ENCODE data around the gene TNP2.

The TNP2 gene

DNA sequence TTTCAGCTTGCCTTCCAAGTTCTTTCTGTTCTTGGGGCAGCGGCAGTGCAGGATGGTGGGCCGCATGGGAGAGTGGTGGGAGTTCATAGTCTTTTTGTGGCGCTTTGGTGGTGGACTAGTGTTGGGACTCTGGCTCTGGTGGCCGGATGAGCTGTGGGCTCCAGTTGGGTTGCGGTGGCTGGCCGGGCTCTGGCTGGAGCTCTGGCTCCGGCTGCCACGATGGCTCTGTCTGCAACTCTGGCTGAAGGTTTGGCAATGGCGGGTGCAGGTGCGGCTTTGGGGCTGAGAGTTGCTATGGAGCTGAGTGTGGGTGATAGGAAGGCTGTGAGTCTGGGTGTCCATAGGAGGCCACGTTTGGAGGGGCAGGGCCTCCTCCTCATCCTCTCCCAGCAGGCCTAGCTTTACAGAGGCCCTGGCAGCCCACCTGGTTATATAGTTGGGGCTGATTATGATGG, at the start of gene TNP2:
TSS of gene TNP2 (minus strand) at position 405 of the 455 bp plus-strand sequence. CDS start at position 342, 63 bp downstream.
- no peak within 1 kb of the TSS for H3K27ac Mint-ChIP-seq
- no peak for DNase-seq (ENCODE audit: low spot score in 2 of 2)

DNA sequence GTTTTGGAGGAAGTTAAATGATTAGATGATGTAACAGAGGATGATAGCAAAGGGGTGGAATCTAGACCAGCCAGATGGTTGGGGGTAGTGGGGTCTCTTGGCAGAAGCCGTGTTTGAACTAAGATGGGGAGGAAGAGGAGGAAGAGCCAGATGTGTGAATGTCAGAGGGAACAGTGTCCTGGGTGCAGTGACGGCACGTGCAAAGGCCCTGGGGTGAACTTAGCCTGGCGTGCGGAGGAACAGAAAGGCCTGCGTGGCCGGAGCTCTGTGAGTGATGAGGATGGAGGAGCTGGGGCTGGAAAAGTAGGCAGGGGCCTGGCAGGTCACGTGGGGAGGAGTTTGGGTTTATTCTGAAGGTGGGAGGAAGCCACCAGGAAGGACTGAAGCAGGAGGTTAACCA, 49.7 kb upstream of the TNP2 start:
- Mint-ChIP-seq H3K4me3 (no peak overlapping the region), H3K9me3 (no peaks in the 10 kb centered on the region), H3K4me1 (peaks cover 7% of the 10 kb centered on the region), H3K36me3 (no peaks in the 10 kb centered on the region), H3K27ac (peak overlapping the region; percentile 6)
- no peak for ATAC-seq
- no peak for DNase-seq (ENCODE audit: low spot score in 2 of 2)

More for the DNA sequence above, at the start of gene TNP2:
- no peak within 1 kb of the TSS for H3K4me3 Mint-ChIP-seq
- ATAC-seq, result no peak
- no peaks in the 10 kb centered on the region for H3K36me3 Mint-ChIP-seq
- no peaks in the 10 kb centered on the region for H3K9me3 Mint-ChIP-seq
- peaks cover 8% of the 10 kb centered on the region for H3K4me1 Mint-ChIP-seq

DNA sequence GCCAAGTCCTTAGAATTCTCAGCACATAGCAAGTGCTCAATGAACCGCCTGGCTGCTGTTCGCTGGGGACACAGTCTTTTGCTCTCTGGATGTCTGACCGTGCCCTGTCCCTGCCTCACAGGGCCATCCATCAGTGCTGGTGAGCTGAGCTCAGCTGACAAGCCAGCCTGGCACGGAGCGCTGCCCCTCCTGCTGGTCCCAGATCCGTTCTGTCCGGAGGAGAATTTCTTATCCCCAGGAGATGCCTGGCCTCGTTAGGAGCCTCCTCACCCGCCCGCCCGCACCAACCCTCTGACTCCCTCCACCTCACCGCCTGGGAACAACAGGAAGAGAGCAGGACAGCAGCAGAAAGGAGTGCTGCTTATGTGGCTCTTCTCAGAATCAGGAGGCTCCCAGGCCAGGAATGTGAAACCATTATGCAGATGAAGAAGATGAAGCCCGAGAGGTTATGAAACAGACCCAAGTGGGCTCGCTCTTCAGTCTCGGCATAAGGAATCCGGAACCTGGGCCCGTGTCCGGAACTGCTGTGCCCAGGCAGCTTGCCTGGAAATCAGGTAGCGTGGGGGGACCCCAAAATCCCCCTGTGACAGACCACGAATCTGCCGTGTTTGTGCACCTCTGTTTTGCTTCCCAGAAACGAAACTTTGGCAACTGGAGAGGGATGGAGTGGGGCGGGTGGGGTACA, 47.3 kb upstream of the TNP2 start:
- peaks cover 21% of the 10 kb centered on the region for H3K4me1 Mint-ChIP-seq
- ATAC-seq (no peak), DNase-seq (ENCODE audit: low spot score in 2 of 2) (no peak)
- H3K36me3 Mint-ChIP-seq, result peaks cover 4% of the 10 kb centered on the region
- H3K4me3 Mint-ChIP-seq, result no peak overlapping the region
- no peak overlapping the region for H3K27ac Mint-ChIP-seq
- no peaks in the 10 kb centered on the region for H3K9me3 Mint-ChIP-seq

DNA sequence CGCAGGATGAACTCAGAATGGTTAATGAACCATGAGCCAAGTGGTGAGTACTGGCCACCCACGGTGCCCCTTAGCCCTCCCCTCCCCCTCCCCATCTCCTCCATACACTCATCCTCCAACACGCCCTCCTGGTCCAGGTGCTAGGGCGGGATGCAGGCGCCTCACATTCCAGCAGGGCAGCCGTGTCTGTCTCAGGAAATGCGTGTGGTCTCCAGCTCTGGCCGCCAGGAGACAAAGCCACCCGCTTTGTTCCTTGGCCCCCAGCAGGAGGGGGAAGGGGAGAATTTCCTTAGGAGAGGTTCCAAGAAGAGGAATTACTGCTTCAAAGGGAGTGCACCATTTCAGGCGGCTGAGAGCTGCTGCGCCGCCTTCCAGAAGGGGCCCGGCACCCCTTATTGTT, 46.4 kb upstream of the TNP2 start:
- H3K4me1 Mint-ChIP-seq, result peaks cover 31% of the 10 kb centered on the region
- no peak overlapping the region for H3K27ac Mint-ChIP-seq
- DNase-seq (ENCODE audit: low spot score in 2 of 2), result no peak
- peaks cover 10% of the 10 kb centered on the region for H3K36me3 Mint-ChIP-seq
- no peak overlapping the region for H3K4me3 Mint-ChIP-seq
- H3K9me3 Mint-ChIP-seq, result no peaks in the 10 kb centered on the region
- no peak for ATAC-seq

DNA sequence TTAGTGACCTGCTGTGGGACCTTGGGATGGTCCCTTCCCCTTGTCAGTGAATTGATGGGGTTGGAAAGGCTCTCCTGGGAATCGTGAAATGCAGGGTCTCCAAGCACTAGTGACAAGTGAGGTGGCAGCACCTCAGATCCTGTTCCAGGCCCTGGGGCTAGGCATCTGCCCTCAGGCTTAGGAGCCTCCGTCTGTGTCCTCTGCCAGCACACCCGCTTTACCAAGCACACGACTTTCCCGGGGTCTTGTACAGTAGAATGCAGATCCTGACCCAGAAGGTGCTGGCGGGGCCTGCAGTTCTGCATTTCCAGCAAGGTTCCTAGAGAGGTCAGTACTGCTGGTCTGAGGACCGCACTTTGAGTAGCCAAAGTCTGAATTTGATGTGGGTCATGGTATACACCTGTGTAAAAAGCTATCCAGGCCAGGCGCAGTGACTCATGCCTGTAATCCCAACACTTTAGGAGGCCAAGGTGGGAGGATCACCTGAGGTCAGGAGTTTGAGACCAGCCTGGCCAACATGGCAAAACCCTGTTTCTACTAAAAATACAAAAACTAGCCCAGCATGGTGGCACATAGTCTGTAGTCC, 45.3 kb upstream of the TNP2 start:
- peaks cover 34% of the 10 kb centered on the region for H3K4me1 Mint-ChIP-seq
- H3K36me3 Mint-ChIP-seq, result peaks cover 10% of the 10 kb centered on the region
- DNase-seq (ENCODE audit: low spot score in 2 of 2) (no peak), ATAC-seq (no peak)
- H3K9me3 Mint-ChIP-seq, result no peaks in the 10 kb centered on the region
- H3K4me3 Mint-ChIP-seq, result no peak overlapping the region
- no peak overlapping the region for H3K27ac Mint-ChIP-seq

DNA sequence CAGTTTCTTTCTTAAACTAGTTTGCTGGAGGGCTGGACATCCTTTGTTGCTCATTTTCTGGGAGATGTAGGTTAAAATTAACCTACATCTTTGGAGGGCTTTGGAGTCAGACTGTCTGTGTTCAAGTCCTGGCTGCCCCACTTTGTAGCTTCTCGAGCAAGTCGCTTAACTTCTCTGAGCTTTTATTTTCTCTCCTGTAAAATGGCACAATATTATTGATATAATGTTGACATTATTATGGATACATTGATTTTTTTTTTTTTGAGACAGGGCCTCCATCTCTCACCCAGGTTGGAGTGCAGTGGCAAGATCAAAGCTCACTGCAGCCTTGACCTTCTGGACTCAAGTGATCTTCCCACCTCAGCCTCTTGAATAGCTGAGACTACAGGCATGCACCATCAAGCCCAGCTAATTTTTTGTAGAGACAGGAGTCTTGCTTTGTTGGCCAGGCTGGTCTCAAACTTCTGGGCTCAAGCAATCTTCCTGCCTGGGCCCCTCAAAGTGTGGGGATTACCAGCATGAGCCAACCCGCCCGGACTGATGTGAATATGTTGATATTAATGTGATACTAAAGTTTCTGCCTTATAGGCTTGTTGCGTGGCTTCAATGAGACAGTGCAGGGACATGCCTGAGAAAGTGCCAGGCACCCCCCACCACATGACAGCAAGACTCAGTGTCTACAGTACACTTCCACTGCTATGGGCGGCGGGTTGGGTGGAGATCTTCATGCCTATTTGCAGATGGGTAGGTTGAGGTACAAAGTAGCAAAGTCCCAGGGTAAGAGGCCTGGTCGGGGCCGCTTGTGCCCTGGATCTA, 44.6 kb upstream of the TNP2 start:
- Mint-ChIP-seq H3K9me3 (no peaks in the 10 kb centered on the region), H3K4me3 (no peak overlapping the region), H3K4me1 (peaks cover 30% of the 10 kb centered on the region), H3K36me3 (peaks cover 10% of the 10 kb centered on the region), H3K27ac (no peak overlapping the region)
- ATAC-seq, result no peak
- DNase-seq (ENCODE audit: low spot score in 2 of 2), result no peak

DNA sequence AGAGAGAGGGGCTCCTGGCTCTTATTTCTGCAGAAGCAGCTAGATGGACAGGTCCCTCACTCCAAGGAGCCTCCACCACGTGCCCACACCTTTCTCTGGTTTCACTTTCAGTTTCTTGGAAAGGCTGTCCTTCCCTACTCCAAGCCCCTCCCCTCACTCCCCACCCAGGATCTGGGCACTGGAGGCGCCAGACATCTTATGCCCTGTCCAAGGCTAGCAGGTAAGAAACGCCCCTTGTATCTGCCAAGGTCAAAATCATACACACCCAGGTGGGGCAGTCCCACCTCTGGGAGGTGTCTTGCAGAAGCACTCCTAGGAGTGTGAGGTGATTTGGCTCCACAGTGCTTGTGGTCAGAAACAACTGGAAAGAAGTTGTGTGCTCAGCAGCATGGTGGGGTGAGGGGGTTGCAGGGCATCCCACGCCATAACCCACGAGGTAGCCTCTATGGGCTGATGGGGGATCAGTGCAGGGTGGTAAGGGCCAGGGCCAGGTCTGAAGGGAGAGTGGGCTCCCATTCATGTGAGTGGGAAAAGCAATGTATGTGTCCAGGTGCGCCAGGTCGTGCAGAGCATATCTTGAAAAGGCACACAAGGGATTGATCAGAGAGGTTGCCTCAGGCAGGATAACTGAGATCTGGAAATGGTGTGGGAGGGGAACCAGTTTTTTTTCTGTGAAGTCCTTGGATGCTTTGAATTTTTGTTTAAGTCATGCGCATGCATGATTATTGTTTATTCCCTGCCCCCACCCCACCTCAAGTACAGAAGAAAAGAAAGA, 43.8 kb upstream of the TNP2 start:
- ATAC-seq (no peak), DNase-seq (ENCODE audit: low spot score in 2 of 2) (no peak)
- Mint-ChIP-seq H3K4me3 (no peak overlapping the region), H3K27ac (no peak overlapping the region), H3K4me1 (peaks cover 27% of the 10 kb centered on the region), H3K9me3 (no peaks in the 10 kb centered on the region), H3K36me3 (peaks cover 10% of the 10 kb centered on the region)

DNA sequence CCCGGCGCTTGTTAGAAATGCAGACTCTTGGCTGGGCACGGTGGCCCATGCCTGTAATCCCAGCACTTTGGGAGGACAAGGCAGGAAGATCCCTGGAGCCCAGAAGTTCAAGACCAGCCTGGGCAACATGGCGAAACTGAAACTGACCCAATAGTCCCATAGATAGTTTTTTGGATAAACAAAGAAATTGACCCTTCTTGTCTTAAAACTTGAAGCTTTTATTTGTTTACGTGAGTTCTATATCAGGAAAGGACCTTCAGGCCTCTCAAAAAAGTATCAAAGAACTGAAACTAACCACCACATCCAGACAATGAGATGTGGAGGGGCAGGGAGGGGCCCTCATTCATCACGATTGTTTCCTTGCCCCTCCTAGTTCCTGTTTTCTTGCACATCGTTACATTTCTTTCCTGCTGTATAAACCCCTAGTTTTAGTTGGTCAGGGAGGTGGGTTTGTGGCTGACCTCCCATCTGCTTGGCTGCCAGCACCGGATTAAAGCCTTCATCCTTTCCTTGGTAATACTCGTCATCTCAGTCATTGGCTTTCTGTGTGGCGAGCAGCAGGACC, 42.0 kb upstream of the TNP2 start:
- Mint-ChIP-seq H3K4me3 (peak overlapping the region; percentile 8), H3K4me1 (peaks cover 34% of the 10 kb centered on the region), H3K9me3 (no peaks in the 10 kb centered on the region), H3K36me3 (peaks cover 10% of the 10 kb centered on the region), H3K27ac (peak overlapping the region; percentile 52)
- ATAC-seq, result peak; percentile 35
- peak in 1 of 2 donors; percentile 80 for DNase-seq (ENCODE audit: low spot score in 2 of 2)

DNA sequence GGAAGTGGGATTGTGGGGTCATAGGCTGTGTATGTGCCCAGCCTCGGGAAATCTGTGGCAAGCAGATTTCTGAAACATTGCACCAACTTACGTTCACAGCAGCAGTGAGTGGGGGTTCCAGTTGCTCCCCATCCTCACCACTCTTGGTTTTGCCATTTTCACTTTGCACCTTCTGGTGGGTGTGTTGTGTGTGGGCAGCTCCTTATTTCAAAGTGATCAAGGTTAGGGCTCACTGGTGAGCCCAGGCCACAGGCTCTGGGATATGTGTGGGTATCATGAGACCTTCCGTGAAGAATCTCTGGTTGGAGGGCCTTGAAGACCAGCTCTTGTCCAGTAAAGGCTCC, 41.5 kb upstream of the TNP2 start:
- DNase-seq (ENCODE audit: low spot score in 2 of 2) (no peak), ATAC-seq (no peak)
- no peak overlapping the region for H3K27ac Mint-ChIP-seq
- H3K4me1 Mint-ChIP-seq, result peaks cover 34% of the 10 kb centered on the region
- no peak overlapping the region for H3K4me3 Mint-ChIP-seq
- H3K9me3 Mint-ChIP-seq, result no peaks in the 10 kb centered on the region
- H3K36me3 Mint-ChIP-seq, result peaks cover 10% of the 10 kb centered on the region

DNA sequence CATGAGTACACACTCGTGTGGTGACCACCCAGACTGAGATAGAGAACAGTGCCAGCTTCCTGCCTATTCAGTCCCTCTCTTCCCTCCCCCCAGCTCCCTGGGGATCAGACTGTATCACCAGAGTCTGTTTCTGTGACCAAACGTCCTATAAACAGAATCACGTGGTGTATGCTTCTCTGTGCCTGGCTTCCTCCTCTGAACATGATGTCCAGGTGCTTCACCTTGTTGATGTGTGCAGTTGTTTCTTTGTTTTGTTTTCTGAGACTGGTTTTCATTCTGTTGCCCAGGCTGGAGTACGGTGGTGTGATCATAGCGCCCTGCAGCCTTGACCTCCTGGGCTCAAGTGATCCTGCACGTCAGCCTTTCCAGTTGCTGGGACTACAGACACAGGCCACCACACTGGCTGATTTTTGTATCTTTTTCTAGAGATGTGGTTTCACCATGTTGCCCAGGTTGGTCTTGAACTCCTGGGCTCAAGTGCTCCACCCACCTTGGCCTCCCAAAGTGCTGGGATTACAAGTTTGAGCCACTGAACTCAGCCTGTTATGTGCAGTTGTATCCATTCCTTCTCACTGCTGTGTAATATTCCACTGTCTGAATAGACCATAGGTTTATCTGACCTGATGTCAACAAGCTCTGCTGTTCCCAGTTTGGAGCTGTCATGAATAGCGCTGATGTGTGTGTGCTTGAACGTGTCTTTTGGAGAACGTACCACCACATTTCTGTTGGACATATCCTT, 40.9 kb upstream of the TNP2 start:
- no peak overlapping the region for H3K27ac Mint-ChIP-seq
- peaks cover 34% of the 10 kb centered on the region for H3K4me1 Mint-ChIP-seq
- H3K9me3 Mint-ChIP-seq, result no peaks in the 10 kb centered on the region
- DNase-seq (ENCODE audit: low spot score in 2 of 2) (no peak), ATAC-seq (no peak)
- H3K36me3 Mint-ChIP-seq, result peaks cover 10% of the 10 kb centered on the region
- no peak overlapping the region for H3K4me3 Mint-ChIP-seq

DNA sequence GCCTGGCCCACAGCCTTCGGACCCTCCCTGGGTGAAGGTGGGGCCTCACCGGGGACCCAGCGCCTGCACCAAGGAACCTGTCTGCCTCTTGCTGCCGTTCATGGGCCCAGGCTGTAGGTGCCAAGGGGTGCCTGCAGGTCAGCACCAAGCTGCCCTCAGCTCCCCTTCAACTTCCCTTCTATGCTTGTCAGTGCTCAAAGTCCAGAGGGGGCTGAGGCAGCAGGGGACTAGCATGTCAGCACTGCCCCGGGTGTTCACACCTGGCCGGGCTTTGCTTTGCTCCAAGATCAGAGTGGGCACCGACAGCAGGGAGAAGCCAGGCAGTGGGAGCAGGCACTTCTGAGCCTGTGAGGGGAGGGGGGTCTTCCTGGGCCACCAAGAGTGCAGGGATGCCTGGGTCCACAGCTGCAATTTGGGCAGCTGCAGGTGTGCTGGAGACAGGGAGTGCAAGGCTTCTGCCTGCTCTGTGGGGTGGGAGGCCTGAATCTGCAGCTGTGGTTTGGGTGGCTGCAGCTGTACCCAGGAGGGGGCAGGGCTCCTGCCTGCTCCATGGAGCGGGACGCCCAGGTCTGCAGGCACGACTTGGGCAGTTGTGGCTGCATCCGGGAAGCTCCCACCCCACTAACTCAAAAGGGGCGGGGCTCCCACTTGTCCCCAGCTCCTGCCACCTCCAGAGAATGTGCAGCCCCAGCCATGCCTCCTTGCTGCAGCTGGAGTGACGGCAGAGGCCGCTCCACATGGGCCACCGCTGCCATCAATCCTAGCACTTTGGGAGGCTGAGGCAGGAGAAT, 39.6 kb upstream of the TNP2 start:
- Mint-ChIP-seq H3K9me3 (no peaks in the 10 kb centered on the region), H3K4me1 (peaks cover 34% of the 10 kb centered on the region), H3K36me3 (peaks cover 10% of the 10 kb centered on the region), H3K4me3 (no peak overlapping the region), H3K27ac (no peak overlapping the region)
- no peak for DNase-seq (ENCODE audit: low spot score in 2 of 2)
- ATAC-seq, result no peak

DNA sequence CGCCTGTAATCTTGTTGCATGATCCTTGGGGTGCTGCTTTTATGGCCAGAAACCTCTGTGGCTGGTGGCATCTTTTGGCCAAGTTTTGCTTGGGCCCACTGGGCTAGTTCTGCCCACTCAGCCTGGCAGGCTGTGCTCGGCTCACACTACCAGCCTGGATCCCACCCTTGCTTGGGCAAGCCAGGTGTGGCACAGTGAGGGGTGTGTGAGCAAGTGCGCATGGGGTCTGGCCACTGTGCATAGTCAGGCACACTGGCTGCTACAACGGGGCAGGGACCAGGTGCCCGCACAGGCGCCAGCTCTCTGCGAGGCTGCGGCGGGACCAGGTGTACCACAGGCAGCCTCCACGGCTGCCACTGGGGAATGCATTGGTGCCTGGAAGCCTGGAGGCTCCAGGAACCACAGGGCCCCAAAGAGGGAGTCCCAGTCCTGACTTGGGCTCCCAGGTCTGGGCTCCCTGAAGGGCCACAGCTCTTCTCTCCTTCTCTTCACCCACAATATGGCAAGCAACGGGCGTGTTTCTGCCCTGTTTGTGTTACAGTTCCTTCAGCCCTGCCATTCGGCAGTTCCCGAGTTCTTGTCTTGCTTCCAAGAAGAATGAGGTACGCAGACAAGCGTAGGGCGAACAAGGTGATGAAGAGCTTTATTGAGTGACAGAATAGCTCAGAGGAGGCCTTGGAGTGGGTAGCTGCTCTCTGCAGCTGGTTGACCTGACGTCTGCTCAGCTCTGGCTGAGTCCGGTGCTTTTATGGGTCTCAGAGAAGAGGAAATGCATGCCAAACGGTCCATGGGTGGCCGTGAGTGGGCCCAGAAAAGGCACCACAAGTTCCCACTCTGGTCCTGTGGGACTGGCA, 38.7 kb upstream of the TNP2 start:
- DNase-seq (ENCODE audit: low spot score in 2 of 2), result no peak
- Mint-ChIP-seq H3K4me3 (no peak overlapping the region), H3K9me3 (no peaks in the 10 kb centered on the region), H3K27ac (no peak overlapping the region), H3K4me1 (peaks cover 30% of the 10 kb centered on the region), H3K36me3 (peaks cover 10% of the 10 kb centered on the region)
- no peak for ATAC-seq

DNA sequence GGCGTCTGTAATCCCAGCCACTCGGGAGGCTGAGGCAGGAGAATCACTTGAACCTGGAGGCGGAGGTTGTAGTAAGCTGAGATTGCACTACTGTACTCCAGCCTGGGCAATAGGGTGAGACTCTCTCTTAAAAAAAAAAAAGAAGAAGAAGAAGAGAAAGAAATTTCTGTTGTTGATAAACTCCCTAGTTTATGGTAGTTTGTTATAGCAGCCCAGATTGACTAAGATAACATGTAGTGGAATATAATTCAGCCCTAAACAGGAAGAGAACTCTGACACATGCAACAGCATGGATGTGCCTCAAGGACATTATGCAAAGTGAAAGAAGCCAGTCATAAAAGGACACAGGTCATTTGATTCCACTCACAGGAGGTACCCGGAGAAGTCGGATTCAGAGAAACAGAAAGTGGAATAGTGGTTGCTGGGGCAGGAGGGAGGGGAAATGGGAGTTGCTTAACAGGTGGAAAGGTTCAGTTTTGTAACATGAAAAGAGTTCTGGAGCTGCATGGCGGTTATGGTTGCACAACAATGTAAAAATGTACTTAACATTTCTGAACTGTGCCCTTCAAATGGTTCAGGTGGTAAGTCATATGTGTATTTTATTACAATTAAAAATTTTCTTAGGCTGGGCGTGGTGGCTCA, 38.0 kb upstream of the TNP2 start:
- ATAC-seq, result no peak
- H3K9me3 Mint-ChIP-seq, result no peaks in the 10 kb centered on the region
- no peak overlapping the region for H3K4me3 Mint-ChIP-seq
- DNase-seq (ENCODE audit: low spot score in 2 of 2), result no peak
- peaks cover 26% of the 10 kb centered on the region for H3K4me1 Mint-ChIP-seq
- no peak overlapping the region for H3K27ac Mint-ChIP-seq
- H3K36me3 Mint-ChIP-seq, result peaks cover 10% of the 10 kb centered on the region
